NT2/D1 (cell line): ENCODE data around the gene THSD7A.

Experiments
- DNase-seq: peaks from one replicate; pipeline ENCODE4 v3.0.0-alpha.2; 2011; ENCODE audit warnings: low read depth, low spot score
- H3K27me3 ChIP-seq: 2 replicates; pipeline ENCODE4 v1.6.0; 2011; ENCODE audit warnings: mild to moderate bottlenecking; ENCODE audit not compliant: insufficient read length, insufficient read depth
- H3K36me3 ChIP-seq: 2 replicates; pipeline ENCODE4 v1.6.1; 2011; ENCODE audit warnings: mild to moderate bottlenecking, low read length, mixed read lengths; ENCODE audit not compliant: insufficient read depth, insufficient read length
- H3K4me1 ChIP-seq: 2 replicates; pipeline ENCODE4 v1.5.1; 2011; ENCODE audit not compliant: insufficient read depth, insufficient read length
- H3K4me3 ChIP-seq: 2 replicates; pipeline ENCODE4 v1.5.1; 2011; ENCODE audit warnings: low read depth; ENCODE audit not compliant: insufficient read length
- H3K9ac ChIP-seq: 2 replicates; pipeline ENCODE4 v1.6.0; 2011; ENCODE audit warnings: low read depth; ENCODE audit not compliant: insufficient read length
- H3K9me3 ChIP-seq: 2 replicates; pipeline ENCODE4 v1.5.1; 2011; ENCODE audit warnings: mild to moderate bottlenecking, low read length; ENCODE audit not compliant: insufficient read depth
- SUZ12 ChIP-seq: IDR thresholded peaks from 2 replicates; pipeline ENCODE4 v1.6.1; 2011; ENCODE audit not compliant: insufficient read length, insufficient read depth; ENCODE audit errors: extremely low read depth
- YY1 ChIP-seq: IDR thresholded peaks from 2 replicates; pipeline ENCODE4 v1.6.1; 2011; ENCODE audit not compliant: insufficient read length, insufficient read depth
- ZNF274 ChIP-seq: IDR thresholded peaks from 2 replicates; pipeline ENCODE4 v1.6.1; 2011; ENCODE audit warnings: mild to moderate bottlenecking, low read depth, low read length

Gene THSD7A

GRCh38 chr7:11751315-11751714 lies 80.7 kb downstream of the THSD7A start:
- H3K4me1 ChIP-seq: no peaks in the 10 kb centered on the region
- no peak overlapping the region for H3K4me3 ChIP-seq
- H3K27me3 ChIP-seq: no peaks in the 10 kb centered on the region
- H3K36me3 ChIP-seq: no peaks in the 10 kb centered on the region
- no peaks in the 10 kb centered on the region for H3K9me3 ChIP-seq
- TF ChIP-seq YY1 (no peak), ZNF274 (no peak), SUZ12 (no peak)
- DNase-seq: no peak
- H3K9ac ChIP-seq: no peak overlapping the region

- no peaks in the 10 kb centered on the region for H3K27me3 ChIP-seq
- no peaks in the 10 kb centered on the region for H3K9me3 ChIP-seq
- TF ChIP-seq ZNF274 (no peak), YY1 (no peak), SUZ12 (no peak)
- H3K36me3 ChIP-seq: no peaks in the 10 kb centered on the region
- H3K4me1 ChIP-seq: no peaks in the 10 kb centered on the region
- H3K9ac ChIP-seq: no peak overlapping the region
- H3K4me3 ChIP-seq: no peak overlapping the region
- DNase-seq: no peak
Observed at GRCh38 chr7:11750191-11750590, 81.8 kb downstream of the THSD7A start.

GRCh38 chr7:11749629-11750028 lies 82.4 kb downstream of the THSD7A start:
- Histone ChIP-seq H3K9me3 (no peaks in the 10 kb centered on the region), H3K4me3 (no peak overlapping the region), H3K27me3 (no peaks in the 10 kb centered on the region), H3K36me3 (no peaks in the 10 kb centered on the region), H3K4me1 (no peaks in the 10 kb centered on the region), H3K9ac (no peak overlapping the region)
- DNase-seq: no peak
- TF ChIP-seq SUZ12: no peak
- TF ChIP-seq YY1: no peak
- TF ChIP-seq ZNF274: no peak

- H3K27me3 ChIP-seq: no peaks in the 10 kb centered on the region
- no peaks in the 10 kb centered on the region for H3K36me3 ChIP-seq
- H3K9ac ChIP-seq: no peak overlapping the region
- H3K4me1 ChIP-seq: no peaks in the 10 kb centered on the region
- no peak overlapping the region for H3K4me3 ChIP-seq
- TF ChIP-seq YY1 (no peak), ZNF274 (no peak), SUZ12 (no peak)
- H3K9me3 ChIP-seq: no peaks in the 10 kb centered on the region
- no peak for DNase-seq
Observed at GRCh38 chr7:11748884-11749283, 83.1 kb downstream of the THSD7A start.

- TF ChIP-seq YY1: no peak
- no peak for TF ChIP-seq SUZ12
- no peak for TF ChIP-seq ZNF274
Observed at GRCh38 chr7:11747715-11748485, 84.1 kb downstream of the THSD7A start.

GRCh38 chr7:11746591-11746990 lies 85.4 kb downstream of the THSD7A start:
- DNase-seq: no peak
- H3K4me3 ChIP-seq: no peak overlapping the region
- no peaks in the 10 kb centered on the region for H3K9me3 ChIP-seq
- TF ChIP-seq SUZ12: no peak
- no peak for TF ChIP-seq ZNF274
- TF ChIP-seq YY1: no peak
- no peaks in the 10 kb centered on the region for H3K36me3 ChIP-seq
- H3K27me3 ChIP-seq: no peaks in the 10 kb centered on the region
- H3K4me1 ChIP-seq: no peaks in the 10 kb centered on the region
- H3K9ac ChIP-seq: no peak overlapping the region

More at GRCh38 chr7:11747715-11748485, 84.1 kb downstream of the THSD7A start:
- Histone ChIP-seq H3K9me3 (no peaks in the 10 kb centered on the region), H3K4me3 (no peak overlapping the region), H3K36me3 (no peaks in the 10 kb centered on the region), H3K27me3 (no peaks in the 10 kb centered on the region), H3K4me1 (no peaks in the 10 kb centered on the region), H3K9ac (no peak overlapping the region)
- no peak for DNase-seq

- H3K4me1 ChIP-seq: no peaks in the 10 kb centered on the region
- H3K36me3 ChIP-seq: no peaks in the 10 kb centered on the region
- H3K27me3 ChIP-seq: no peaks in the 10 kb centered on the region
- DNase-seq: no peak
- no peaks in the 10 kb centered on the region for H3K9me3 ChIP-seq
- H3K4me3 ChIP-seq: no peak overlapping the region
- TF ChIP-seq ZNF274 (no peak), YY1 (no peak), SUZ12 (no peak)
- no peak overlapping the region for H3K9ac ChIP-seq
Observed at GRCh38 chr7:11743548-11743947, 88.5 kb downstream of the THSD7A start.
